ENCODE measurements around the gene SPTLC1. TPM values are rescaled to one million over a fixed set of nuclear protein-coding genes. Genes with fewer than 3 reads are reported as not detected.

Gene SPTLC1, protein sequence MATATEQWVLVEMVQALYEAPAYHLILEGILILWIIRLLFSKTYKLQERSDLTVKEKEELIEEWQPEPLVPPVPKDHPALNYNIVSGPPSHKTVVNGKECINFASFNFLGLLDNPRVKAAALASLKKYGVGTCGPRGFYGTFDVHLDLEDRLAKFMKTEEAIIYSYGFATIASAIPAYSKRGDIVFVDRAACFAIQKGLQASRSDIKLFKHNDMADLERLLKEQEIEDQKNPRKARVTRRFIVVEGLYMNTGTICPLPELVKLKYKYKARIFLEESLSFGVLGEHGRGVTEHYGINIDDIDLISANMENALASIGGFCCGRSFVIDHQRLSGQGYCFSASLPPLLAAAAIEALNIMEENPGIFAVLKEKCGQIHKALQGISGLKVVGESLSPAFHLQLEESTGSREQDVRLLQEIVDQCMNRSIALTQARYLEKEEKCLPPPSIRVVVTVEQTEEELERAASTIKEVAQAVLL
- 76.1 and 88.3 TPM in 2 replicates for total RNA-seq

DNA sequence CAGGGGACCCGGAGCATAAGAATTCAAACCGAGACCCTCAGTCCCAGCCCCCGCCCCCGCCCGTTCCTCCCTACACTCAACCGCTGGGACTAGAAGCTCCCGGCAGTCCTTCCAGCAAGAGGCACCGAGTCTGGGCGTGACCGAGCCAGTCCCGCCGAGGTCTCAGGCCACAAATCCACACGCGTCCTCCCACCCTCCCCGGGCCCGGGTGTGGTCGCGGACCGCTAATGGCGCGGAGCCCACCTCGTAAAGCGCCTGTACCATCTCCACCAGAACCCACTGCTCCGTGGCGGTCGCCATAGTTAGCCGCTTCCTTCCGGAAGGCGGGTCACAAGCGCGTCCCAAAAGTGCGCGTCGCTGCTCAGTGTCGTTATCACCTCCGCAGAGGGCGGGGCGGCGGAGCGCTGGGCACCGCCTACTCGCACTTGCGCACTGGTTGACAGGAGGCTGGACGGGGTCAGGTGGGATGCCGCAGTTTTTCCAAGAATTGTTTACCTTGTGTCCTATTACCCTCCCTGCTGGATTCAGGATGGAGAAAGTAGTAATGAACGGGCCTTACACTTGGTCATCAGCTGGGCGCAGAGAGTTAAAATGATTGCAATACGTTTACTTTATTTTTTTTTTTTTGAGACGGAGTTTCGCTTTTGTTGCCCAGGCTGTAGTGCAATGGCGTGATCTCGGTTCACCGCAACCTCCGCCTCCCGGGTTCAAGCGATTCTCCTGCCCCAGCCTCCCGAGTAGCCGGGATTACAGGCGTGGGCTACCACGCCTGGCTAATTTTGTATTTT is at the start of gene SPTLC1:
TSS of gene SPTLC1 (minus strand) at position 343 of the 788 bp plus-strand sequence. CDS start at position 300, 43 bp downstream.

Other genes starting within 250 kb of the SPTLC1 start
- 2.4 and 5.8 TPM in 2 replicates for gene ROR2, start 165.2 kb downstream of the SPTLC1 start, total RNA-seq
- gene IARS1, start 178.3 kb upstream of the SPTLC1 start, total RNA-seq: 195 and 332 TPM in 2 replicates
- 18.2 and 22.4 TPM in 2 replicates for gene NOL8, start 209.9 kb upstream of the SPTLC1 start, total RNA-seq
- 0.94 and 1.9 TPM in 2 replicates for gene CENPP, start 210.5 kb upstream of the SPTLC1 start, total RNA-seq

Measured in bronchial smooth muscle cell (primary cell).